ENCODE measurements around the gene RPL10.

Gene RPL10

GRCh38 chrX:154397888-154398667 lies at the start of gene RPL10:
TSS of gene RPL10 (plus strand) at chrX:154398377. CDS start at chrX:154398520, 143 bp downstream.
- DNase-seq, result peak; percentile 82

DNA sequence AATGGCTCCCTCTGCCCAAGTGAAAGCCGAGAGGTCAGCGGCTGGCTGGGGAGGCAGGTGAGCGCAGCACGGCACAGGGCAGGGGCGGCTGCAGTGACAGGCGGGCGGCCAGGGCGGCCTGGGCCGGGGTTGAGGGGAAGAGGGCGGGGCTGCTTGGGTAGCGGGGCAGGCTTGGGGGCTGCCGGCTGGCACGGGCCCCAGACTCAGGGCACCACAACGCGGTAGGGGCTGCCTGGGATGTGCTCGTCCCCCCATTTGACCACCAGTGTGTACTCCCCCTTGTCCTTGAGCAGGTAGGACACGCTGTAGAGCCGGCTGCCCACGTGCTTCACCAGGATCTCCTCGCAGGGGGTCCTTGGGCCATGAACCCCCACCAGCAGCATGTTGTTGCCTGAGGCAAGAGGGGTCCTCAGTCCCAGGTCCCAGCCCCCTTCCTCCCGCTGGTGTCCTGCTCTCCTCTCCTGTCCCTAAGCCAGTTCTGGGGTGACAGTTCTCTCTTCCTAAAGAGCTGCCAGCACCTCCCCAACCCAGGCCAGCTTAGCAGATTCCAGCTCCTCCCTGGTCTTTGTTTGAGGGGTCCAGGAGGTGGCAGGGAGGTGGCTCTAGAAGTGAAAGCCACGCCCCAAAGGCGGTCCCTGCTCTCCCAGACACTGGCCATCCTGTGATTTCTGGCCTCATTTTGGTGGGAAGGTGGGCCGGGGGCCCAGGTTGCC lies 49.4 kb upstream of the RPL10 start:
- DNase-seq, result no peak

DNA sequence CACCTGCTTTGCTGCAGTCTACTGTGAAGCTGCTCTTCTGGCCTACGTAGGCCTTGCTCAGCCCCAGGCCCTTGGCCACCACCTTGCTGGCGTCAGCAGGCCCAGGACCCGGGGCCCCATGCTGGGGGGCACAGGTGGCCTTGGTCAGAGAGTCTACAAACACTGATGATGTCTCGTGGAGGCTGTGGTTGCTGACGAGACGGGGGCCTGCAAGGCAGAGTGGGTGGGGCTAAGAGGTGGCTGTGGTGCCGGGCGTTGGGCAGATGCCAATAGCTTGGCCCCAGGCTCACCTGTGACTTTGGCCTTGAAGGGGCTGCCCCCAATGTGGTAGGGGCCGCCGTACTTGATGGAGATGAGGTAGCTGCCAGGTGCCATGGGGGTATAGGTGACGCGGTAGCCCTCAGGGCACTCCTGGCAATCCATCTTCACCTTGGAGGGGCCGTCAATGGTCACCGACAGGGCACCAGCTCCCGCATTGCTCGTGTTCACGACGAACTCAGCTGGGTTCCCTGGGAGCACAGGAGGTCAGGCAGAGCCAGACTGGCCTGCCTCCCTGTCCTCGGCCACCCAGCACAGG lies 48.7 kb upstream of the RPL10 start:
- DNase-seq, result no peak

- no peak for DNase-seq
Measured at GRCh38 chrX:154349979-154350378, 48.2 kb upstream of the RPL10 start.

DNA sequence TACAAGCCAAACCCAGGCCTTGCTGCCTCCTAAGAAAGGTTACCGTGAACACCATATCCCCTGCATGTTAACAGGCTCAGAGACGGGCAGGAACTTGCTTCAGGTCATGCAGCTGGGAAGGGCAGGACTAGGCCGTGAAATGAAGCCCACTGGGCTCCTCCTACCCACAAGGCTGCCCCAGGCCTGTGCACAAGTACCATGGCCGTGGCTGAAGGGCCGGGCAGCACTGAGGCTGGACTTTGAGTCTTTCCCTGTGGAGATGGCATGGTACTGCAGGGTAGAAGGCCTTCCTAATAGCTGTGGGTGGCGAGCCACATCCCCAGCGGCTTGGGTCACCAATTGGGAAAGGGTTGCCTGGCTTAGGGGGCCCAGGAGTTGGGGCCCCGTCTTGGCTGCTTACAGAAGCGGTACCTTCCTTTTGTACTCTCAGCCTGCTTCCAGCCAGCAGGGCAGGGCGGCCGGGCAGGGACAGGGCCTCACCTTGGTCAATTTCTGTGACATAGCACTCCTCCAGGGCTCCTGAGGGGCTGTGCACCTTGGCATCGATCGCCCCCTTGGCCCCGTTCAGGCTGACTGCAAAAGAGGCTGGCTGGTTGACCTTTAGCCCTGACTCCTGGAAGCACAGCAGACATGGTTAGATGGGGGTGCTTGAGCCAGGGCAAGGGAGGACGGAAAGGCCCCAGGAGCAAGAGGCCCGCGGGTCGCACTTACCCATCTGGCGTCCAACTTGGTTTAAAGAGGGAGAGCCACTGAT lies 47.6 kb upstream of the RPL10 start:
- no peak for DNase-seq

DNA sequence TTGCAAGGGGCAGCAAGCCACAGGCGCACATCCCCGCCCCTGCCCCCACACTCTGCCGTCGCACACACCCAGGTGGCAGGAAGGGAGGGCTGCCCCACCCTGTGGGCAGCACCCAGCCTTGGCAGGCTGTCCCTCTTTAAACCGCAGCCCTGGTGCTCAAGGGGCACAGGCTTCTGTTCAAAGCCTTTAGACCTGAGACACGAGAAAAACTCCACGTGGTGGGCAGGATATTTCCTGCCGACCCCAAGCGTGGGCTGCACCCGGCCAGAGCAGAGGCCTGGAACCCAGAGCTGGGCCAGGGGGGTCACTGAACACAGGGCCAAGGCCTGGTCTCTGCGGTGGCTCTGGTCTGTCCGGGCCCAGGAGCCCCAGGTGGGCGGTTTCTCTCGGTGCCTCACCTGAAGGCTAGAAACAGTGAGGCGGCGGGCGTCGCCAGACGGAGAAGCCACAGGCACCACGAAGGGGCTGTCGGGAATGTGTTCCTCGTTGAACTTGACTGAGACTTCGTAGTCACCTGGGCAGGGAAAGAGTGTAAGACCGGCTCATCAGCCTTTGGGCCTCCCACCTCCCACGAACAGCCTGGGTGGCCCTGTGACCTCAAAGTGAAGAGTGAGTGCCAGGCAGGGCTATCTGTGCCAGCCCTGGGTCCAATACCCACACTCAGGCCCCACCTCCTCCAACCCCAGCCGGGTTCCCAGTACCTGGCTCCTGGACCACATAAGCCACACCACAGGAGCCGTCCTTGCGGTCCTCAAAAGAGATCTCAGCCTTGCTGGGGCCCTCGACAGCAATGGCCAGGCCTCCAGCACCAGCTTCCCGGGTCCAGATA lies 46.8 kb upstream of the RPL10 start:
- no peak for DNase-seq

DNA sequence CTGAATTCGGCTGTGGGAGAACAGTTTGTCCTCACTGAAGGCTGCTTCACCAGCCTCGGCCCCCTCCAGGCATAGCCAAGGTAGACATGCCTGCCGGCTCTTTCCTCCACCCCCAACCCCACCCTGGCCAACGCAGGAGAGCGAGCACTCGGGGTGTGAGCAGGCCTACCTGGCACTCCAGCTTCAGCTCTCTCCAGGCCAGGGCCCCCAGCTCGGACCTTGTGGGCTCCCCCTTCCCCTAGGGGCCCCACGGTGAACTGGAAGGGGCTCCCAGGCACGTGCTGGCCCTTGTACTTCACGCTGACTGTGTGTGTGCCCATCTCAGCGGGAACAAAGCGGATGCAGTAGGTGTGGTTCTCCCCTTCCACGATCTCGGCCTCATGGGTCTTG lies 46.2 kb upstream of the RPL10 start:
- no peak for DNase-seq

DNA sequence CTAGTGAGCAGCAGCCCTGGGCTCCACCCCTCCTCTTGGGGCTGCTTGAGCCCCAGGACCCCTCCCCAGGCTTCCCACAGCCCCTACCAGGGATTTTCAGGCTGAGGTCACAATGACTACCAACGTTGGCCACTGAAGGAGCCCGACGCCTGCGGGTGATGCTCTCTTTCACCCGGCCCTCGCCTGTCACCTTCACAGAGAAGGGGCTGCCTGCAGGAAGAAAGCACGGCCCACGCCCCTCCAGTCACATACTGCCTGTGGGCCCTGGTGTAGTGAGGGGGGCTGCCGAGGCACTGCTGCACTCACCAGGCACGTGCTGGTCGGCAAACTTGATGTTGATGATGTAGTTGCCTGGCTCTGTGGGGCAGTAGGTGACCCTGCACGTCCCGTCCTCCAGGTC lies 45.7 kb upstream of the RPL10 start:
- DNase-seq, result no peak

DNA sequence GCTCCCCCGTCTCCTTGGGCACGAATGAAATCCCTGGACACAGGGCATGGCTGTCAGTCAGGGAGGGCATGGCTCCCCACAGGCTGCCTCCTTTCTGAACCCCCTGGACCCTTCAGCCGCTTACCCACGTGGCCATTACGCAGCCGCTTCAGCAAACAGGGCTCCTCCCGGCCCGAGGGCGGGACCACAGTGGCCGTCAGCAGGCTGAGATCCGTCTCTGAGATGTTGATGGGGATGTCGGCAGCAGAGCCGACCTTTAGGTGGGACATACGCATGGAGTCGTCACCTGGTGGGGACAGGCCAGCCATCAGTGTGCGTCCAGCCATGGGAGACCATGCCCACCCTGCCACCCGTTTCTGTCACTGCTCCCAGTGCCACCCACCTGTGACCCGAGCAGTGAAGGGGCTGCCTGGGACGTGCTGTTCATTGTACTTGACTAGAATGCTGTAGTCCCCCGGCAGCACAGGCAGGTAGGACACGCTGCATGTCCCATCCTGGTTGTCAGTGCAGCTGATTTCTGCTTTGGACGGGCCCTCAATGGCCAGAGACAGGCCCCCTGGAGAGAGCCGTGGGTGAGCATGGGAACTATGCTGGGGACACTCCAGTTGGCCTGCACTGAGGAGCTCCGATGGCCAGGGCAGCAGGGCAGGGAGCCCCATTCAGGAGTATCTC lies 44.9 kb upstream of the RPL10 start:
- DNase-seq, result no peak

- no peak for DNase-seq
Measured at GRCh38 chrX:154354013-154354412, 44.2 kb upstream of the RPL10 start.

- DNase-seq, result no peak
Measured at GRCh38 chrX:154354516-154354915, 43.7 kb upstream of the RPL10 start.

- no peak for DNase-seq
Measured at GRCh38 chrX:154355094-154355775, 42.9 kb upstream of the RPL10 start.

GRCh38 chrX:154355776-154356140 lies 42.4 kb upstream of the RPL10 start:
- DNase-seq, result no peak

- DNase-seq, result no peak
Measured at GRCh38 chrX:154356596-154356995, 41.6 kb upstream of the RPL10 start.

DNA sequence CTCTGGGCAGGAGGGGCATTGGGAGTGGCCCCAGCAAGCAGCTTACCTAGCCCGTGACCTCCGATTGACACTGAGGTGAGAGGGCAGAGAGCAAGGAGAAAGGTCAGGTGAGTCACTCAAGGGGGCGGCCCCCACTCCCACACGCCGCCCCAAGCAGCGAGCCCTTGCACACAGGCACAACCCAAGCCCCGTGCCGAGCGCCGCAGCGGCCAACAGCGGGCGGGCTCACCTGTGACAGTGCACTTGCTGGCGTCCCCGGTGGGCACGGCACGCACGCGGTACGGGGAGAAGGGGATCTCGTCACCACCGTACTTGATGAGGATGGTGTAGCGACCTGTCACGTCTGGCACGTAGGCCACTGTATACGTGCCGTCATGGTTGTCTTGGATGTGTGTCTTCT lies 41.0 kb upstream of the RPL10 start:
- DNase-seq, result no peak

DNA sequence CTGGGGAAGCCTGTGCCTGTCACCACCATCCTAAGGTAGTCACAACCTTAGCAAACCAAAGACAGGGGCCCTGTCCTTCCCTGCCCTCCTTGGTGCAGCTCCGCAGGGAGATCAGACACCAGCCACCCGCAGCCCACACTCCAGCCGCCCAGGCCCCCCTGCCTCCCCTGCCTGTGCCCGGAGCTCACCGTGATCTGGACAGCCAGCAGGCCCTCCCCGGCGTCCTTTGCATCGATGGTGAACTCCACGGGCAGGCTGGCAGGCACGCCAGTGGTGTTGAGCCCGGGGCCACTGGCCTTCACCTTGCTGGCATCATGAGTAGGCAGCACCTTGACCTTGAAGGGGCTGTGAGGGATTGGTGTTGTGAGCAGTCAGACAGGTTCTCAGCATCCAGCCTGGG lies 40.2 kb upstream of the RPL10 start:
- DNase-seq, result no peak

DNA sequence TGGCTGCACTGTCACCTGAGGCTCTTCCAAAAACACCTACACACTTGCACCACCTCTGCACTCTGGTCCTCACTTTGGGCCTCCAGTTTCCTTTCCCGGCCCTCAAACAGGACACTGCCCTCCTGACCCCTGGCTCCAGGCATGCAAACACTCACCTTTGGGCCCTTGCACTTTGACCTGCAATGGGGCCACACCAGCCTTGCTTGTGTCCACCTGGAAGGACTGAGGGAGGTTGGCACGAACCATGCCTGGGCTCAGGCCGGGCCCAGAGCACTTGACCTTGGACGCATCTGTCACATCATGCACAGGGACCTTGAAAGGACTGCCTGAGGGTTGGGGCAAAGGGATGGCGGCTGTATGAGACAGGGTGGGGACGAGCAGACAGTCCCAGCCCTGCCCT lies 39.3 kb upstream of the RPL10 start:
- no peak for DNase-seq

DNA sequence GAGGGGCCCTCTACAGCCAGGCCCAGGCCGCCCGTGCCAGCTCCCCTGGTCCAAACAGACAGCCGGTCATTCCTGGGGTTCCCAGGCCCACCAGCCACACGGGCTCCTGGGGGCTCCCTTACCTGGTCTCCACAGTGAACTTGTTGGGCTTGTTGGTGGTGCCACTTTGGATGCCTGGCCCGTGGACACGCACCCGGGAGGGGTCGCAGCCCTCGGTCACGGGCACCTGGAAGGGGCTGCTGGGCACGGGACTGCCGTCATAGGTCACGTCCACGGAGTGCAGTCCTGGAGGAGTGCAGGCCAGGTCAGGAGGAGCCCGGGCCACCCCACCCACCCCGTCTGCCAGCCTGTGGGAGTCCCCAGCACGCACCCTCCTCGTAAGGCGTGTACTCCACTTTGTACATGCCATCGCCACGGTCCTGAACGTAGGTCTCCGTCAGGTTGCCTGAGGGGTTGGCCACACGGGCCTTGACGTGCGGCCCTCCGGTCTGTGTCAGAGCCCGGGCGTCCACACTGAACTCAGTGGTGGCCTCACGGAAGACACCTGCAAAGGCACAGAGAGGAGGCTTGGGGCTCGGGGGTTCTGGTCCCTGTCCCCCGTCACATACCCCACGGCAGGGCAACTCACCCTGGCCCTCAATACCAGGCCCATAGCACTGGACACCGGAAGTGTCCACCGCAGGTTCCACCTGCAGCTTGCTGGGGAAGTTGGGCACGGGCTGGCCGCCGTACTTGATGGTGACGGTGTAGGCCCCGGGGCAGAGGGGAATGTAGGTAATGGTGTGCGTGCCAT lies 38.6 kb upstream of the RPL10 start:
- no peak for DNase-seq

- DNase-seq, result no peak
Measured at GRCh38 chrX:154360155-154360713, 37.9 kb upstream of the RPL10 start.

DNA sequence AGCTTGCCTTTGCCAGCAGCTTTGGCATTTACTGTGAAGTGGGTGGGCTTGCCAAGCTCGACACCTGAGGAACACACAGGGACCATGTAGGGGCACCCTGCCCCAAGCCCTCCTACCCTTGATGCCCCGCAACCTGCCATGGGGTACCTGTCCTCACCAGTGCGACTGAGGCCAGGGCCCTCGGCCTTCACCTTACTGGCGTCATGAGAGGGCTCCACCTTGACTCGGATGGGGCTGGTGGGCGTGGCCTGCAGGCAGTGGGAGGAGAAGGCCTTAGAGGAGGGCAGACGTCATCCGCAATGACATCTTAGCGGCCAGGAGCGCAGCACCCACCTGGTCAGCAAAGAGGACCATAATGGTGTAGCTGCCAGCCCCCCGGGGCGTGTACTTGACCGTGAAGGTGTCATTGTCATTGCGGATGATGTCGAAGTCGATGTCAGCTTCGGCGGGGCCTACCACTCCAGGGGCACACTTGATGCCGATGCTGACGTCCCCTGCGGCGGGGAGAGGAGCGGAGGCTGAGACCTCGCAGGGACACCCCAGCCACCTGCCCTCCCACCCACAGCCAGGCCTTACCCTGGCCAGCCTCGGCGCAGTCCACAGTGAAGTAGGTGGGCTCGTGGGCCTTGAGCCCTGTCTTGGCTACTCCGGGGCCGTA lies 36.0 kb upstream of the RPL10 start:
- no peak for DNase-seq
